Measurements from ENCODE around the gene MRPL53. TPM values are rescaled to one million over a fixed set of nuclear protein-coding genes. Genes with fewer than 3 reads are reported as not detected.

MRPL53 gene
- total and polyA plus RNA-seq, 9 donors = 13.1 to 105 (median 77.1) TPM

DNA sequence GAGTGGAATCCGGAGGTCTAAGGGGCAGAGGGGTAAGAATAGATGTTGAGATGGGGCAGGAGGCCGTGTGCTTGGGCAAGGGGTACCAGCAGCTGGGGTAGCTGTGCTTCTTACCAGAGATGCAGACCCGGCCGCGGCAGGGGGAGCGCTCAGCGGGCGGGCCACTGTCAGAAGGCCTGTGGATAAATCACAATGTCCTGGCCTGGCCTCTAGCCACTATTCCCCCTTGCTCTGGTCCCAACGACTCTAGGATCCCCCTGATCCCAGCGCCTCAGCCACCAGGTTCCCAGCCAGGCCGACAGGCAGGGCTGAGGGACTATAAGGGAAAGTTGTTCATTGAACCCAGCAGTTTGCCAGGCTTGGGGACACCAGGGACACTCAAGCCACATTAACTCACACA is 42.0 kb downstream of the MRPL53 start:
- no peak for DNase-seq
- no peaks in the 10 kb centered on the region for H3K27me3 ChIP-seq
- TF ChIP-seq POLR2A (IDR thresholded peaks at IDR 0.05) (no peak), EP300 (IDR thresholded peaks at IDR 0.05) (no peak)
- TF ChIP-seq, protein P1, sequence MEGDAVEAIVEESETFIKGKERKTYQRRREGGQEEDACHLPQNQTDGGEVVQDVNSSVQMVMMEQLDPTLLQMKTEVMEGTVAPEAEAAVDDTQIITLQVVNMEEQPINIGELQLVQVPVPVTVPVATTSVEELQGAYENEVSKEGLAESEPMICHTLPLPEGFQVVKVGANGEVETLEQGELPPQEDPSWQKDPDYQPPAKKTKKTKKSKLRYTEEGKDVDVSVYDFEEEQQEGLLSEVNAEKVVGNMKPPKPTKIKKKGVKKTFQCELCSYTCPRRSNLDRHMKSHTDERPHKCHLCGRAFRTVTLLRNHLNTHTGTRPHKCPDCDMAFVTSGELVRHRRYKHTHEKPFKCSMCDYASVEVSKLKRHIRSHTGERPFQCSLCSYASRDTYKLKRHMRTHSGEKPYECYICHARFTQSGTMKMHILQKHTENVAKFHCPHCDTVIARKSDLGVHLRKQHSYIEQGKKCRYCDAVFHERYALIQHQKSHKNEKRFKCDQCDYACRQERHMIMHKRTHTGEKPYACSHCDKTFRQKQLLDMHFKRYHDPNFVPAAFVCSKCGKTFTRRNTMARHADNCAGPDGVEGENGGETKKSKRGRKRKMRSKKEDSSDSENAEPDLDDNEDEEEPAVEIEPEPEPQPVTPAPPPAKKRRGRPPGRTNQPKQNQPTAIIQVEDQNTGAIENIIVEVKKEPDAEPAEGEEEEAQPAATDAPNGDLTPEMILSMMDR (IDR thresholded peaks at IDR 0.05) = no peak
- no peaks in the 10 kb centered on the region for H3K36me3 ChIP-seq
- H3K9me3 ChIP-seq = no peaks in the 10 kb centered on the region
- no peaks in the 10 kb centered on the region for H3K4me1 ChIP-seq (ENCODE audit: insufficient read depth)
- no peak overlapping the region for H3K27ac ChIP-seq
- intact Hi-C loops (cut with DNase I) = no loop called here
- 81 to 90% (median 82%) methylated on average over 11 of the region's 11 CpGs for WGBS, 3 donors
- H3K4me3 ChIP-seq = no peak overlapping the region

DNA sequence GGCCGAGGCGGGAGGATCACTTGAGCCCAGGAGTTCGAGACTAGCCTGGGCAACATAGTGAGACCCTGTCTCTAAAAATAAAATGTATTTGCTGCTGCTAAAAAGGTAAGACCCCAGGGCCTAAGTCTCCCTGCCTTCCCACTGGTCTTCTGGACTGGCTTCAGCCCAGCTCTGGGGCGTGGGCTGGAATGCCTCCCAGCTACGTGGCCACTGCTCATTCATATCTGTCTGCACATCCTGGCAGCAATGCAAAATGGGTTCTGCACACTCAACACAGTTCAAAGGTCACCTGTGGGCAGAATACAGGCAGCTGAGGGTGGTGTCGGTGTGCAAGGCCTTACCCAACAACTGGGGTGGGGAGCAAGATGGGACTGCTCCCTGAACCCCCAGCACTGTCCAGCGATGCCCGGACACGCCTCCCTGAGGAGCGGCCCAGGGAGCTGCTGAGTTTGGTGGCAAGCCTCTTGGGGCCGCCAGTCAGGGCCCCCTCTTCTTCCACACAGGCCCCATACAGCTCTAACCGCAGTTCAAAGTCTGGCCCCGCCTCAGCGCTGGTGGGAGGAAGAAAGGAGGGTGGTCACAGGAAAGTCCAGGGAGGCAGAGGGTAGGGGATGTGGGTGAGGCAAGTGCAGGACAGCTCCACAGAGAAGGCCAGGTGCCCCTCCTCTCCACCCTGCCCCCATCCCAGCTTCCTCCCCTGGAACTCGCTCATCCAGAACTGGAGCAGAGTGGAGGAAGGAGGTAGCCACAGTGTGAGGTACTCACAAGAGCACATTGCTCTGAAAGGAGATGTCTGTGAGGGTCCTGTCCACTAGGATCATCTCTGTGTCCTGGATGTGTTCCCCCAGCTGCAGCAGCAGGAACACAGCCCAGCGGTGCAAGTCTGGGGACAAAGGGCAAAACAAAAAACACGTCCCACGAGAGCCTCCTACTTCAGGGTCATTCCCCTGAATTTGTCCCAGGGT is 42.7 kb downstream of the MRPL53 start:
- no peaks in the 10 kb centered on the region for H3K27me3 ChIP-seq
- no peak overlapping the region for H3K4me3 ChIP-seq
- intact Hi-C loops (cut with DNase I) = no loop called here
- H3K36me3 ChIP-seq = no peaks in the 10 kb centered on the region
- TF ChIP-seq, protein P1 (IDR thresholded peaks at IDR 0.05) = no peak
- TF ChIP-seq POLR2A (IDR thresholded peaks at IDR 0.05) (no peak), EP300 (IDR thresholded peaks at IDR 0.05) (no peak)
- H3K4me1 ChIP-seq (ENCODE audit: insufficient read depth) = no peaks in the 10 kb centered on the region
- no peak for DNase-seq
- no peak overlapping the region for H3K27ac ChIP-seq
- WGBS, 3 donors = 80 to 83% (median 82%) methylated on average over 18 of the region's 18 CpGs
- H3K9me3 ChIP-seq = no peaks in the 10 kb centered on the region

DNA sequence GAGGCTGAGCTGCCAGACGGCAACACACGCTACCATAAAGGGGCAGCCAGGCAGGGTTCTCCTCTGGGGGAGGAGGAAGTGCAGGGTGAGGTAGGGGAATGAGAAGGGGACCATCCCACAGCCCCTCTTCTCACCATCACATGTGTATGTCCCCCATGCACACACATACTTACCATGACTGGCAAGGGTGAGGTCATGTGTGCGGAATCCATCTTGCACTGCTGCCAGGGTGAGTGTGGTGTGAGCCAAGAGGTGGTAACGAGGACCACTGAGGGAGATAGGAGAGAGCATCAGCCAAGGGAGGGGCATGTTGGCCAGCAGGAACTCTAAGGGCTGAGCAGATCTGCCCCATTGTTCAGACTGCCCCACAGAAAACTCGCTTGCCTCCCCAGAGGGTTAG is 43.8 kb downstream of the MRPL53 start:
- WGBS, 3 donors = 72 to 78% (median 77%) methylated on average over 5 of the region's 5 CpGs
- no peaks in the 10 kb centered on the region for H3K36me3 ChIP-seq
- no peaks in the 10 kb centered on the region for H3K9me3 ChIP-seq
- no peaks in the 10 kb centered on the region for H3K27me3 ChIP-seq
- no peak overlapping the region for H3K4me3 ChIP-seq
- no peak for DNase-seq
- H3K27ac ChIP-seq = no peak overlapping the region
- intact Hi-C loops (cut with DNase I) = no loop called here
- TF ChIP-seq, protein P1 (IDR thresholded peaks at IDR 0.05) = no peak
- TF ChIP-seq EP300 (IDR thresholded peaks at IDR 0.05) = no peak
- no peak for TF ChIP-seq POLR2A (IDR thresholded peaks at IDR 0.05)
- H3K4me1 ChIP-seq (ENCODE audit: insufficient read depth) = no peaks in the 10 kb centered on the region

DNA sequence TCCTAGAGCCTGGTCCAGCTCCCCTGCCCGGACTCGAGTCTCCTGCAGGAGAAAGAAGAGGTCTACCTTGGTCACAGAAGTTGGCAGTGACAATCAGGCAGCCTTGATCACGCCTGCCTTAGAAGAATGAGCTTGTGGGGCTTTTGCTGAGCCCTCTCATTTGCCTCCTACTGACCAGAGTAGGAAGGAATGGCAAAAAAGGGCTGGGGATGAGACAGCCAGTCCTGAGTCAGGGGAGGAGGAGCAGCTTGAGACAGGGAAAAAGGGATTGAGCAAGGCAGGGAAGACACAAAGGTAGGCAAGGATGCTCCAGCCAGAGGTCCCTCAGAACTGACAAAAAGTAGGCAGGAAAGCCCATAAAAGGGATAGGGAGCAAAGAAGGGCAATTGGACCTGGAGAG is 44.9 kb downstream of the MRPL53 start:
- no peak for DNase-seq
- 57 to 80% (median 59%) methylated on average over 3 of the region's 3 CpGs for WGBS, 3 donors
- H3K27me3 ChIP-seq = no peaks in the 10 kb centered on the region
- no peaks in the 10 kb centered on the region for H3K9me3 ChIP-seq
- no peaks in the 10 kb centered on the region for H3K4me1 ChIP-seq (ENCODE audit: insufficient read depth)
- intact Hi-C loops (cut with DNase I) = no loop called here
- H3K27ac ChIP-seq = no peak overlapping the region
- no peaks in the 10 kb centered on the region for H3K36me3 ChIP-seq
- TF ChIP-seq POLR2A (IDR thresholded peaks at IDR 0.05) (no peak), EP300 (IDR thresholded peaks at IDR 0.05) (no peak)
- TF ChIP-seq, protein P1 (IDR thresholded peaks at IDR 0.05) = no peak
- H3K4me3 ChIP-seq = no peak overlapping the region

Data from ovary (tissue), 9 donors.